AG04450 (cell line): Measurements from ENCODE around the gene DNAH10. TPM values are rescaled to one million over a fixed set of nuclear protein-coding genes. Genes with fewer than 3 reads are reported as not detected.

Experiments
- CTCF ChIA-PET: fragments of 300-600, 350-600 bp; formaldehyde crosslinking; extraction: SDS; loops from one replicate; lab custom pipeline; 2022; ENCODE audit warnings: antibody characterized with exemption, inconsistent platforms; lab: Charles Lee
- POLR2A ChIA-PET: fragments of 350-600 bp; formaldehyde crosslinking; extraction: SDS; loops from one replicate; lab custom pipeline; 2021; ENCODE audit warnings: antibody characterized with exemption, inconsistent platforms; lab: Yijun Ruan, JAX
- DNase-seq: peaks from one replicate; pipeline ENCODE4 v3.0.0-alpha.2; 2011; ENCODE audit warnings: low read depth, low spot score
- H3K27ac ChIP-seq: one replicate; pipeline ENCODE4 v1.5.1; 2012; ENCODE audit warnings: low read depth, low read length, control low read depth
- H3K27me3 ChIP-seq: one replicate; pipeline ENCODE4 v1.6.0; 2012; ENCODE audit warnings: low read length; ENCODE audit not compliant: control insufficient read depth, insufficient read depth
- H3K4me3 ChIP-seq: 2 replicates; pipeline ENCODE4 v1.5.1; 2011; ENCODE audit warnings: mild to moderate bottlenecking, low read depth, low read length, control low read depth
- H3K9me3 ChIP-seq: 2 replicates; pipeline ENCODE4 v1.5.1; 2012; ENCODE audit warnings: low read length; ENCODE audit not compliant: control insufficient read depth, insufficient read depth
- polyA plus RNA-seq: library from polyadenylated mRNA; depleted of rRNA; stranded (reverse); fragments of >200 nt; gene quantifications from 2 replicates; pipeline ENCODE4 v1.2.3, GENCODE V29; 2011
- TF ChIP-seq, protein P1 (sequence below): IDR thresholded peaks from 2 replicates; pipeline ENCODE4 v1.5.1; 2011; ENCODE audit warnings: low read depth, low read length, control low read depth, inconsistent platforms

The DNAH10 gene
- polyA plus RNA-seq, 1 experiment = 9.1 TPM

DNA sequence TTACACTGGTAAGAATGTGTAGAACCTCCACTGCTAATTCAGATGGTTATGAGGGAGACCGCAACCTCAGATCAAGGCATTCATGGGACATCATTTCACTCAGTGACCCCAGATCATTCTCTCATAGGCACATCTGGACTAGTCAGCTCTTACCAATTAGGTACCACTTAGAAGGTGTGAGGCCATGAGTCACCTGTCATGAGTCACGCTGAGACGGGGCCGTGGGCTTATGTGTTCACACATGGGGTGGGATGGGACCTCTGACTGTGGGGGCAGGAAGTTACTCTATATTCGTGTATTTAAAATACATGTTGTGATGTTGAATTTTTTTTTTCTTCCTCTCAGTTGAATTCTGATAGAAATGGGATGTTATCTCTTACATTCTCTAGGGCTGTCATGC, 154.6 kb downstream of the DNAH10 start:
- Histone ChIP-seq H3K27me3 (no peaks in the 10 kb centered on the region), H3K27ac (no peak overlapping the region), H3K4me3 (no peak overlapping the region), H3K9me3 (no peaks in the 10 kb centered on the region; the same call in 1 of the 2 replicates)
- ChIA-PET POLR2A (no interaction called here), CTCF (interaction anchor here (3.4 kb wide), 1 partner anchor 11 kb away, joined by 24 read pairs; no protein-coding TSS in a partner anchor)
- TF ChIP-seq, protein P1, sequence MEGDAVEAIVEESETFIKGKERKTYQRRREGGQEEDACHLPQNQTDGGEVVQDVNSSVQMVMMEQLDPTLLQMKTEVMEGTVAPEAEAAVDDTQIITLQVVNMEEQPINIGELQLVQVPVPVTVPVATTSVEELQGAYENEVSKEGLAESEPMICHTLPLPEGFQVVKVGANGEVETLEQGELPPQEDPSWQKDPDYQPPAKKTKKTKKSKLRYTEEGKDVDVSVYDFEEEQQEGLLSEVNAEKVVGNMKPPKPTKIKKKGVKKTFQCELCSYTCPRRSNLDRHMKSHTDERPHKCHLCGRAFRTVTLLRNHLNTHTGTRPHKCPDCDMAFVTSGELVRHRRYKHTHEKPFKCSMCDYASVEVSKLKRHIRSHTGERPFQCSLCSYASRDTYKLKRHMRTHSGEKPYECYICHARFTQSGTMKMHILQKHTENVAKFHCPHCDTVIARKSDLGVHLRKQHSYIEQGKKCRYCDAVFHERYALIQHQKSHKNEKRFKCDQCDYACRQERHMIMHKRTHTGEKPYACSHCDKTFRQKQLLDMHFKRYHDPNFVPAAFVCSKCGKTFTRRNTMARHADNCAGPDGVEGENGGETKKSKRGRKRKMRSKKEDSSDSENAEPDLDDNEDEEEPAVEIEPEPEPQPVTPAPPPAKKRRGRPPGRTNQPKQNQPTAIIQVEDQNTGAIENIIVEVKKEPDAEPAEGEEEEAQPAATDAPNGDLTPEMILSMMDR = no peak
- DNase-seq = no peak

DNA sequence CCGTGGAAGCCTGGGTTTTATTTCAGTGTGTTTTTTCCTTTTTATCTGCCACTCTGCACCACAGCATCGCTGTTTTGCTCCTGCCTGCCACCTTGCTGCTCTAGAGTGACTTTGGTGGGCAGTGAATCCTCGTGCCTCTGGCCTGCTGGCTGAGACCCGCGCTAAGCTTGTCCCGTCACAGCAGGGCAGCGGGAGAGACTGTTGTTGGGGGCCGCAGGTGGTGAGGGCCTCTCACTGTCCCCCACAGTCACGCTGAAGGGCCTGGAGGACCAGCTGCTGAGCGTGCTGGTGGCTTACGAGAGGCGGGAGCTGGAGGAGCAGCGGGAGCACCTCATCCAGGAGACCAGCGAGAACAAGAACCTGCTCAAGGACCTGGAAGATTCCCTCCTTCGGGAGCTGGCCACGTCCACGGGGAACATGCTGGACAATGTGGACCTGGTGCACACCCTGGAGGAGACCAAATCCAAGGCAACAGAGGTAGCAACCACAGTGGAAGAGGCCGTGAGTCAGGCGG, 155.3 kb downstream of the DNAH10 start:
- CTCF ChIA-PET = no interaction called here
- no peak overlapping the region for H3K27ac ChIP-seq

DNA sequence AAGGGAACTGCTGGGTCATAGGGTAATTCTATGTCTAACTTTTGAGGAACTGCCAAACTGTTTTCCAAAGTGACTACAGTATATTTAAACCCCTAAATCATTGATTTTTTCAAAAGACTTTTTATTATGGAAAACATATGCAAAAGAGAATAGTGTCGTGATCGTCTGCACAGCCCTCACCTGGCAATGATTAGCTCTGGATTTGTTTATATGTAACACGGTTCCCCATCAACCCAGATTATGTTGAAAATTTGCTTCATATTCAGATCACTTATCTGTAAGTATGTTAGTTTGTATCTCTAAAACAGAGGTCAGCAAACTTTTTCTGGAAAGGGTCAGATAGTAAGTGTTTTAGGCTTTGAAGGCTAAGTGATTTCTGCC, 157.9 kb downstream of the DNAH10 start:
- H3K9me3 ChIP-seq = no peaks in the 10 kb centered on the region; the same call in 1 of the 2 replicates
- TF ChIP-seq, protein P1 = no peak
- H3K27me3 ChIP-seq = no peaks in the 10 kb centered on the region
- POLR2A ChIA-PET = no interaction called here
- no peak overlapping the region for H3K4me3 ChIP-seq
- H3K27ac ChIP-seq = no peak overlapping the region
- CTCF ChIA-PET = no interaction called here
- no peak for DNase-seq

More for the DNA sequence above, 155.3 kb downstream of the DNAH10 start:
- TF ChIP-seq, protein P1 = no peak
- no peaks in the 10 kb centered on the region for H3K27me3 ChIP-seq
- no peaks in the 10 kb centered on the region; the same call in 1 of the 2 replicates for H3K9me3 ChIP-seq
- POLR2A ChIA-PET = no interaction called here
- DNase-seq = no peak
- no peak overlapping the region for H3K4me3 ChIP-seq

DNA sequence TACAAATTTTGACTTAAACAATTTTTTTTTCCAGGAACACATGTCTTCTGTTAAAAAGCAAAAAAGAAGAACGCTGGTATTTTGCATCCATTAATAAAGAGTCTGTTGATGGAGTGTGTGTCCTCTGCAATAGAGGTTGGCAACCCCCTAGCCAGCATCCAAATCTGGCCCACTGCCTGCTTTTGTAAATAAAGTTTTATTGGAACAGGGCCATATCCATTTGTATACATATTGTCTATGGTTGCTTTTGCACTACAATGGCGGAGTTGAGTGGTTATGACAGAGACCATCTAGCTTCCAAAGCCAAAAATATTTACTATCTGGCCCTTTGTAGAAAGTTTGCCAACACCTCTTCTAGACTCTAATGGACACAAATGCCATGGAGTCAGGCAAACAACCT, 160.9 kb downstream of the DNAH10 start:
- ChIA-PET CTCF (interaction anchor here (0.8 to 1.1 kb wide), 2 partner anchors 16 to 17 kb away, joined by 3 read pairs; no protein-coding TSS in a partner anchor), POLR2A (no interaction called here)
- no peak for DNase-seq
- TF ChIP-seq, protein P1 = no peak
- no peaks in the 10 kb centered on the region for H3K27me3 ChIP-seq
- no peaks in the 10 kb centered on the region for H3K9me3 ChIP-seq
- H3K4me3 ChIP-seq = no peak overlapping the region
- H3K27ac ChIP-seq = no peak overlapping the region

DNA sequence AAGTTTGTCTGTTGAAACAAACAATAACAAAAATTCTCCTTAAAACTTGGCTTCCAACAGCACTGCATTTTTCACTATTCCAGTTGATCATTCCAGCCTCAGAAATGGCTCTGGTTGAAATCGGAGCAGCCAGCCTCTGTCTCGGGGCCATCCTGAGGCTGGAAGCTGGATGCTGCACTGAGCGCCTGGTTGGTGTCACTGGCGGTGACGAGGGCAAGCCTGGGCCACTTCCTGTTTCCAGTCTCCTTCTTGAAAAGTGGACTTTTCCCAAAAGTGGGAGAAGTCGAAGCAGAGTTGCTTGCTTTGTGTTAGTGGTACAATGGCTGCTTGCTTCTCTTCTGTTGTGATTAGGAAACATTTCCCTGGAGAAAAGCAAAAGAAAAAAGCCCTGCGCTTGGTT, 161.8 kb downstream of the DNAH10 start:
- H3K9me3 ChIP-seq = no peaks in the 10 kb centered on the region; the same call in 1 of the 2 replicates
- ChIA-PET CTCF (interaction anchor here (0.8 kb wide), 1 partner anchor 15 kb away, joined by 3 read pairs; no protein-coding TSS in a partner anchor), POLR2A (no interaction called here)
- no peak overlapping the region for H3K27ac ChIP-seq
- H3K4me3 ChIP-seq = no peak overlapping the region
- H3K27me3 ChIP-seq = no peaks in the 10 kb centered on the region
- no peak for DNase-seq
- TF ChIP-seq, protein P1 = no peak
